NCI-H2227 treated with DMSO at 0.1 percent for 48 hours (cell line): ENCODE data around the gene BAHD1.
A peak's percentile ranks its signal among the peaks of the same experiment; 100 is the strongest.

ENCODE experiments used
- DNase-seq: peaks from one replicate; lab custom pipeline; 2025; lab: John Stamatoyannopoulos, UW

BAHD1 gene

GRCh38 chr15:40440743-40441564 lies at the start of gene BAHD1:
BAHD1 (plus strand) TSS chr15:40440953; CDS start chr15:40458465, 17,512 bp downstream.
- DNase-seq, result peak; percentile 81

- no peak for DNase-seq
Observed at GRCh38 chr15:40392986-40393948, 47.5 kb upstream of the BAHD1 start.

GRCh38 chr15:40397688-40398412 lies 42.9 kb upstream of the BAHD1 start:
- DNase-seq, result no peak

- DNase-seq, result no peak
Observed at GRCh38 chr15:40398413-40398873, 42.3 kb upstream of the BAHD1 start.

- DNase-seq, result no peak
Observed at GRCh38 chr15:40399370-40399769, 41.4 kb upstream of the BAHD1 start.

GRCh38 chr15:40405501-40406381 lies 35.0 kb upstream of the BAHD1 start, which contains the start of gene IVD:
IVD (plus strand) TSS chr15:40405795; CDS start chr15:40405828, 33 bp downstream.
- peak; percentile 81 for DNase-seq

- no peak for DNase-seq
Observed at GRCh38 chr15:40407330-40407990, 33.3 kb upstream of the BAHD1 start.

GRCh38 chr15:40409366-40409765 lies 31.4 kb upstream of the BAHD1 start:
- DNase-seq, result no peak

GRCh38 chr15:40410476-40410875 lies 30.3 kb upstream of the BAHD1 start:
- DNase-seq, result no peak

GRCh38 chr15:40412095-40412759 lies 28.5 kb upstream of the BAHD1 start:
- DNase-seq, result no peak

GRCh38 chr15:40413036-40413435 lies 27.7 kb upstream of the BAHD1 start:
- no peak for DNase-seq

- DNase-seq, result no peak
Observed at GRCh38 chr15:40414816-40415215, 25.9 kb upstream of the BAHD1 start.

GRCh38 chr15:40415226-40415625 lies 25.5 kb upstream of the BAHD1 start:
- DNase-seq, result no peak

GRCh38 chr15:40416056-40416455 lies 24.7 kb upstream of the BAHD1 start:
- no peak for DNase-seq

GRCh38 chr15:40418126-40418525 lies 22.6 kb upstream of the BAHD1 start:
- no peak for DNase-seq

GRCh38 chr15:40420071-40420713 lies 20.6 kb upstream of the BAHD1 start:
- no peak for DNase-seq

- DNase-seq, result no peak
Observed at GRCh38 chr15:40420793-40421192, 20.0 kb upstream of the BAHD1 start.

GRCh38 chr15:40421246-40422157 lies 19.3 kb upstream of the BAHD1 start:
- peak; percentile 55 for DNase-seq
